HT-29 (cell line): ENCODE data around the gene ELFN2. TPM values are rescaled to one million over a fixed set of nuclear protein-coding genes. Genes with fewer than 3 reads are reported as not detected.

Experiments
- DNase-seq: peaks from one replicate; pipeline ENCODE4 v3.0.0-alpha.2; 2015; ENCODE audit warnings: low spot score
- total RNA-seq: library from RNA; depleted of rRNA; stranded (reverse); fragments of >200 nt; shearing (Covaris generic); gene quantifications from 2 replicates; pipeline ENCODE4 v1.2.3, GENCODE V29; 2014

ELFN2 gene
- total RNA-seq, 1 experiment from 2014 or later, result not detected

- no peak for DNase-seq
Measured at GRCh38 chr22:37455896-37456295, 28.6 kb upstream of the ELFN2 start.

- peak; percentile 48 for DNase-seq
Measured at GRCh38 chr22:37454857-37455686, 27.8 kb upstream of the ELFN2 start.

- DNase-seq, result no peak
Measured at GRCh38 chr22:37453696-37454095, 26.4 kb upstream of the ELFN2 start.

- DNase-seq, result no peak
Measured at GRCh38 chr22:37451218-37451617, 23.9 kb upstream of the ELFN2 start.

- no peak for DNase-seq
Measured at GRCh38 chr22:37449331-37450001, 22.2 kb upstream of the ELFN2 start.

- DNase-seq, result no peak
Measured at GRCh38 chr22:37448516-37449127, 21.3 kb upstream of the ELFN2 start.

GRCh38 chr22:37445501-37445900, 18.2 kb upstream of the ELFN2 start:
- no peak for DNase-seq

- DNase-seq, result no peak
Measured at GRCh38 chr22:37443977-37444376, 16.7 kb upstream of the ELFN2 start.

GRCh38 chr22:37443086-37443485, 15.8 kb upstream of the ELFN2 start:
- no peak for DNase-seq

- DNase-seq, result peak; percentile 39
Measured at GRCh38 chr22:37442537-37442936, 15.3 kb upstream of the ELFN2 start.

- DNase-seq, result no peak
Measured at GRCh38 chr22:37442135-37442534, 14.9 kb upstream of the ELFN2 start.

- no peak for DNase-seq
Measured at GRCh38 chr22:37440875-37441274, 13.6 kb upstream of the ELFN2 start.

GRCh38 chr22:37439347-37439746, 12.1 kb upstream of the ELFN2 start:
- DNase-seq, result no peak

- DNase-seq, result no peak
Measured at GRCh38 chr22:37435970-37436603, 8.8 kb upstream of the ELFN2 start.

- no peak for DNase-seq
Measured at GRCh38 chr22:37433786-37434185, 6.5 kb upstream of the ELFN2 start.

GRCh38 chr22:37432708-37433054, 5.4 kb upstream of the ELFN2 start:
- DNase-seq, result no peak

- DNase-seq, result peak; percentile 57
Measured at GRCh38 chr22:37431801-37432707, 4.8 kb upstream of the ELFN2 start.

- DNase-seq, result no peak
Measured at GRCh38 chr22:37431366-37431765, 4.1 kb upstream of the ELFN2 start.

GRCh38 chr22:37430941-37431340, 3.7 kb upstream of the ELFN2 start:
- no peak for DNase-seq

GRCh38 chr22:37428649-37429586, 1.6 kb upstream of the ELFN2 start:
- DNase-seq, result peak; percentile 50
